Stimulated activated naive CD4-positive, alpha-beta T cell (primary cell): ENCODE data around the gene FAM83E.

Experiments used
- DNase-seq, 6 experiments: peaks; one replicate each; lab custom pipeline; 2025; lab: John Stamatoyannopoulos, UW

FAM83E gene

GRCh38 chr19:48628486-48629296 lies 13.8 kb upstream of the FAM83E start:
- DNase-seq: no peak

GRCh38 chr19:48627865-48628314 lies 13.0 kb upstream of the FAM83E start:
- DNase-seq: no peak

GRCh38 chr19:48627201-48627864 lies 12.5 kb upstream of the FAM83E start:
- DNase-seq: no peak

- no peak for DNase-seq
These were observed 11.0 kb upstream of the FAM83E start for GRCh38 chr19:48625891-48626327.

- no peak for DNase-seq
These were observed 10.2 kb upstream of the FAM83E start for GRCh38 chr19:48624791-48625723.

GRCh38 chr19:48624067-48624594 lies 9.3 kb upstream of the FAM83E start:
- DNase-seq: peak; percentile 73 to 94 (median 84)

GRCh38 chr19:48623556-48624066 lies 8.7 kb upstream of the FAM83E start:
- DNase-seq: no peak

- no peak for DNase-seq
These were observed 5.1 kb upstream of the FAM83E start for GRCh38 chr19:48619692-48620585.

GRCh38 chr19:48618916-48619691 lies 4.2 kb upstream of the FAM83E start, which contains the start of the genes RPL18 and SPHK2:
Gene RPL18, minus strand, starts transcription at chr19:48619178. Its CDS starts 35 bp downstream, at chr19:48619143.
Gene SPHK2, plus strand, starts transcription at chr19:48619506. Its CDS starts 1,009 bp downstream, at chr19:48620515.
- DNase-seq: peak; percentile 89 to 97 (median 92)

- no peak for DNase-seq
These were observed 3.5 kb upstream of the FAM83E start for GRCh38 chr19:48618278-48618915.

GRCh38 chr19:48617146-48617937 lies 2.5 kb upstream of the FAM83E start:
- no peak for DNase-seq

GRCh38 chr19:48616491-48617056 lies 1.7 kb upstream of the FAM83E start:
- no peak for DNase-seq

- no peak for DNase-seq
These were observed 1.2 kb upstream of the FAM83E start for GRCh38 chr19:48616041-48616436.

GRCh38 chr19:48615231-48616040 lies 560 bp upstream of the FAM83E start:
- no peak for DNase-seq

GRCh38 chr19:48613852-48614435 lies 932 bp downstream of the FAM83E start:
- DNase-seq: no peak

- no peak for DNase-seq
These were observed 1.6 kb downstream of the FAM83E start for GRCh38 chr19:48613024-48613851.
